Measurements from ENCODE around the gene MDGA2. TPM values are rescaled to one million over a fixed set of nuclear protein-coding genes. Genes with fewer than 3 reads are reported as not detected.

MDGA2 gene
- total RNA-seq, 1 donor from 2014 or later, result 2.4 TPM

- no peak overlapping the region for H3K4me3 Mint-ChIP-seq (ENCODE audit: unreplicated experiment)
Measured at GRCh38 chr14:47511829-47512228, 163.6 kb downstream of the MDGA2 start.

GRCh38 chr14:47509957-47510356 is 165.4 kb downstream of the MDGA2 start:
- Mint-ChIP-seq H3K4me1 (ENCODE audit: low read depth, unreplicated experiment) (no peaks in the 10 kb centered on the region), H3K36me3 (ENCODE audit: low read depth, unreplicated experiment) (no peaks in the 10 kb centered on the region), H3K4me3 (ENCODE audit: unreplicated experiment) (no peak overlapping the region), H3K9me3 (ENCODE audit: unreplicated experiment) (no peaks in the 10 kb centered on the region), H3K27me3 (ENCODE audit: low read depth, unreplicated experiment) (no peaks in the 10 kb centered on the region), H3K27ac (ENCODE audit: unreplicated experiment) (no peak overlapping the region)
- Histone ChIP-seq H3K4me3 (ENCODE audit: insufficient read depth, low read depth, low read length) (no peak overlapping the region), H3K9me3 (ENCODE audit: insufficient read depth, low read depth, low read length) (no peaks in the 10 kb centered on the region), H3K27ac (ENCODE audit: low read depth, low read length) (no peak overlapping the region), H2AFZ (ENCODE audit: low read depth, low read length) (no peak overlapping the region), H3K4me1 (ENCODE audit: insufficient read depth, low read length) (no peaks in the 10 kb centered on the region), H3K4me2 (ENCODE audit: low read length) (no peak overlapping the region), H4K20me1 (ENCODE audit: insufficient read depth, low read length) (no peaks in the 10 kb centered on the region), H3K9ac (ENCODE audit: low read length) (no peak overlapping the region), H3K79me2 (ENCODE audit: insufficient read depth, low read length) (no peaks in the 10 kb centered on the region), H3K27me3 (ENCODE audit: insufficient read depth, low read length) (no peaks in the 10 kb centered on the region), H3K36me3 (ENCODE audit: insufficient read depth, low read length) (no peaks in the 10 kb centered on the region)
- TF ChIP-seq CTCF (IDR thresholded peaks at IDR 0.05; ENCODE audit: insufficient read depth, low read depth, low read length) (no peak), EZH2 (IDR thresholded peaks at IDR 0.05; ENCODE audit: insufficient read depth, low read length) (no peak)
- no peak for DNase-seq (ENCODE audit: low read depth)
- no peak for FAIRE-seq

More at GRCh38 chr14:47511829-47512228, 163.6 kb downstream of the MDGA2 start:
- H3K36me3 Mint-ChIP-seq (ENCODE audit: low read depth, unreplicated experiment), result no peaks in the 10 kb centered on the region
- Histone ChIP-seq H3K36me3 (ENCODE audit: insufficient read depth, low read length) (no peaks in the 10 kb centered on the region), H3K4me3 (ENCODE audit: insufficient read depth, low read depth, low read length) (no peak overlapping the region), H3K27me3 (ENCODE audit: insufficient read depth, low read length) (no peaks in the 10 kb centered on the region), H3K79me2 (ENCODE audit: insufficient read depth, low read length) (no peaks in the 10 kb centered on the region), H3K4me1 (ENCODE audit: insufficient read depth, low read length) (no peaks in the 10 kb centered on the region), H3K27ac (ENCODE audit: low read depth, low read length) (no peak overlapping the region), H3K9me3 (ENCODE audit: insufficient read depth, low read depth, low read length) (no peaks in the 10 kb centered on the region), H4K20me1 (ENCODE audit: insufficient read depth, low read length) (no peaks in the 10 kb centered on the region), H2AFZ (ENCODE audit: low read depth, low read length) (no peak overlapping the region), H3K4me2 (ENCODE audit: low read length) (no peak overlapping the region), H3K9ac (ENCODE audit: low read length) (no peak overlapping the region)
- no peak overlapping the region for H3K27ac Mint-ChIP-seq (ENCODE audit: unreplicated experiment)
- no peaks in the 10 kb centered on the region for H3K9me3 Mint-ChIP-seq (ENCODE audit: unreplicated experiment)
- no peaks in the 10 kb centered on the region for H3K4me1 Mint-ChIP-seq (ENCODE audit: low read depth, unreplicated experiment)
- FAIRE-seq (no peak), DNase-seq (ENCODE audit: low read depth) (no peak)
- H3K27me3 Mint-ChIP-seq (ENCODE audit: low read depth, unreplicated experiment), result no peaks in the 10 kb centered on the region
- TF ChIP-seq EZH2 (IDR thresholded peaks at IDR 0.05; ENCODE audit: insufficient read depth, low read length), result no peak
- TF ChIP-seq CTCF (IDR thresholded peaks at IDR 0.05; ENCODE audit: insufficient read depth, low read depth, low read length), result no peak

- H3K9me3 ChIP-seq (ENCODE audit: insufficient read depth, low read depth, low read length), result no peaks in the 10 kb centered on the region
- H3K4me2 ChIP-seq (ENCODE audit: low read length), result no peak overlapping the region
- Mint-ChIP-seq H3K4me3 (ENCODE audit: unreplicated experiment) (no peak overlapping the region), H3K4me1 (ENCODE audit: low read depth, unreplicated experiment) (no peaks in the 10 kb centered on the region), H3K27ac (ENCODE audit: unreplicated experiment) (no peak overlapping the region), H3K9me3 (ENCODE audit: unreplicated experiment) (no peaks in the 10 kb centered on the region), H3K27me3 (ENCODE audit: low read depth, unreplicated experiment) (no peaks in the 10 kb centered on the region), H3K36me3 (ENCODE audit: low read depth, unreplicated experiment) (no peaks in the 10 kb centered on the region)
- no peak overlapping the region for H3K4me3 ChIP-seq (ENCODE audit: insufficient read depth, low read depth, low read length)
- H3K36me3 ChIP-seq (ENCODE audit: insufficient read depth, low read length), result no peaks in the 10 kb centered on the region
- no peak overlapping the region for H2AFZ ChIP-seq (ENCODE audit: low read depth, low read length)
- TF ChIP-seq CTCF (IDR thresholded peaks at IDR 0.05; ENCODE audit: insufficient read depth, low read depth, low read length), result no peak
- TF ChIP-seq EZH2 (IDR thresholded peaks at IDR 0.05; ENCODE audit: insufficient read depth, low read length), result no peak
- DNase-seq (ENCODE audit: low read depth) (no peak), FAIRE-seq (no peak)
- H3K79me2 ChIP-seq (ENCODE audit: insufficient read depth, low read length), result no peaks in the 10 kb centered on the region
- H3K27me3 ChIP-seq (ENCODE audit: insufficient read depth, low read length), result no peaks in the 10 kb centered on the region
- no peak overlapping the region for H3K9ac ChIP-seq (ENCODE audit: low read length)
- no peaks in the 10 kb centered on the region for H3K4me1 ChIP-seq (ENCODE audit: insufficient read depth, low read length)
- no peaks in the 10 kb centered on the region for H4K20me1 ChIP-seq (ENCODE audit: insufficient read depth, low read length)
- no peak overlapping the region for H3K27ac ChIP-seq (ENCODE audit: low read depth, low read length)
Measured at GRCh38 chr14:47507861-47508260, 167.5 kb downstream of the MDGA2 start.
